Neutrophil (primary cell): ENCODE data around the gene ASB1.

Experiments
- H3K27ac ChIP-seq: fragments of 200-600 bp; sonication (generic); 2 replicates; pipeline ENCODE4 v1.5.1; 2016; ENCODE audit warnings: mild to moderate bottlenecking, moderate library complexity
- H3K27me3 ChIP-seq: fragments of 200-600 bp; sonication (generic); 2 replicates; pipeline ENCODE4 v1.6.0; 2016; ENCODE audit warnings: mild to moderate bottlenecking
- H3K36me3 ChIP-seq: fragments of 200-600 bp; sonication (generic); 2 replicates; pipeline ENCODE4 v1.5.1; 2017
- H3K4me1 ChIP-seq, 2 experiments: fragments of 200-600 bp in 1 of 2; sonication (generic) in 1 of 2; 1 replicate in 1 of 2; 2 replicates in 1 of 2; pipeline versions ENCODE4 v1.5.1 to v1.6.1; 2013 to 2016; ENCODE audit warnings: low read depth in 1 of 2, low read length in 1 of 2, mild to moderate bottlenecking in 1 of 2, moderate library complexity in 1 of 2; ENCODE audit not compliant: control insufficient read depth in 1 of 2, insufficient read depth in 1 of 2
- H3K4me3 ChIP-seq, 2 experiments: fragments of 200-600 bp in 1 of 2; sonication (generic) in 1 of 2; 1 replicate in 1 of 2; 2 replicates in 1 of 2; pipeline ENCODE4 v1.5.1; 2013 to 2016; ENCODE audit warnings: low read depth in 1 of 2, low read length in 1 of 2, mild to moderate bottlenecking in 1 of 2, moderate library complexity in 1 of 2
- H3K9me3 ChIP-seq: fragments of 200-600 bp; sonication (generic); 2 replicates; pipeline ENCODE4 v1.5.1; 2016
- TF ChIP-seq, protein P1 (sequence below): fragments of 200-600 bp; sonication (generic); IDR thresholded peaks from 2 replicates; pipeline ENCODE4 v1.5.1; 2016; ENCODE audit warnings: antibody characterized with exemption

Gene ASB1

DNA sequence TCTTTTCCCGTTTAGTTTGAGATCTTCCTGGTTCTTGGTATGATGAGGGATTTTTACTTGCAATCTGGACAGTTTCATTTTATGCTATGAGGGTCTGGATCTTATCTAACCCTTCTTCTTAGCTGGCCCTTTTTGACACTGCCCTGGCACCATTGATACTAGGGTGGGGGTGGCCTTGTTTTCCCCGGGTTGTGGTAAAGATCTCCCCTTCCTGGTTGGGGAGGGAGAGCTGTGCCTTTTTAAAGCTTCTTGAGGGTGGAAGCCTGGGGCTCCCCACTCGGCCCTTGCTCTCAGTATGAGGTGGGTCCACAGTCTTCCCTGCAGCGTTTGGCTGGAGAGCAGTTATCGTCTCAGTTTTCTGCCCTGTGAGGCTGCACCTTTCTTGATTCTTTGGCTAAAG, 66.1 kb downstream of the ASB1 start:
- Histone ChIP-seq H3K27ac (no peak overlapping the region), H3K4me1 (no peaks in the 10 kb centered on the region), H3K4me3 (no peak overlapping the region), H3K9me3 (no peaks in the 10 kb centered on the region), H3K27me3 (peaks cover 10% of the 10 kb centered on the region), H3K36me3 (no peaks in the 10 kb centered on the region)
- TF ChIP-seq, protein P1, sequence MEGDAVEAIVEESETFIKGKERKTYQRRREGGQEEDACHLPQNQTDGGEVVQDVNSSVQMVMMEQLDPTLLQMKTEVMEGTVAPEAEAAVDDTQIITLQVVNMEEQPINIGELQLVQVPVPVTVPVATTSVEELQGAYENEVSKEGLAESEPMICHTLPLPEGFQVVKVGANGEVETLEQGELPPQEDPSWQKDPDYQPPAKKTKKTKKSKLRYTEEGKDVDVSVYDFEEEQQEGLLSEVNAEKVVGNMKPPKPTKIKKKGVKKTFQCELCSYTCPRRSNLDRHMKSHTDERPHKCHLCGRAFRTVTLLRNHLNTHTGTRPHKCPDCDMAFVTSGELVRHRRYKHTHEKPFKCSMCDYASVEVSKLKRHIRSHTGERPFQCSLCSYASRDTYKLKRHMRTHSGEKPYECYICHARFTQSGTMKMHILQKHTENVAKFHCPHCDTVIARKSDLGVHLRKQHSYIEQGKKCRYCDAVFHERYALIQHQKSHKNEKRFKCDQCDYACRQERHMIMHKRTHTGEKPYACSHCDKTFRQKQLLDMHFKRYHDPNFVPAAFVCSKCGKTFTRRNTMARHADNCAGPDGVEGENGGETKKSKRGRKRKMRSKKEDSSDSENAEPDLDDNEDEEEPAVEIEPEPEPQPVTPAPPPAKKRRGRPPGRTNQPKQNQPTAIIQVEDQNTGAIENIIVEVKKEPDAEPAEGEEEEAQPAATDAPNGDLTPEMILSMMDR: no peak

DNA sequence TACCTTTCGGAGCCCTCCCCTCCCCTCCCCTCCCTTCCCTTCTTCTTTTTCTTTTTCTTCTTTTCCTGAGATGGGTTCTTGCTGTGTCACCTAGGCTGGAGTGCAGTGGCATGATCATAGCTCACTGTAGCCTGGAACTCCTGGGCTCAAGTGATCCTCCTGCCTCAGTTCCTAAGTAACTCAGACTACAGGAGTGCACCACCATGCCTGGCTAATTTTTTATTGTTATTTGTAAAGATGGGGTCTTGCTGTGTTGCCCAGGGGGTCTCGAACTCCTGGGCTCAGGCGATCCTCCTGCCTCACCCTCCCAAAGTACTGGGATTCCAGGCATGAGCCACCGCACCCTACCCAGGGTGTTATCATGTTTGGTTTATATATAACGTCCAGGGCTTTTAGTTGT, 66.7 kb downstream of the ASB1 start:
- no peak overlapping the region for H3K4me3 ChIP-seq
- no peaks in the 10 kb centered on the region for H3K36me3 ChIP-seq
- H3K27ac ChIP-seq: no peak overlapping the region
- no peaks in the 10 kb centered on the region for H3K9me3 ChIP-seq
- TF ChIP-seq, protein P1: no peak
- peaks cover 10% of the 10 kb centered on the region for H3K27me3 ChIP-seq
- H3K4me1 ChIP-seq: no peaks in the 10 kb centered on the region

DNA sequence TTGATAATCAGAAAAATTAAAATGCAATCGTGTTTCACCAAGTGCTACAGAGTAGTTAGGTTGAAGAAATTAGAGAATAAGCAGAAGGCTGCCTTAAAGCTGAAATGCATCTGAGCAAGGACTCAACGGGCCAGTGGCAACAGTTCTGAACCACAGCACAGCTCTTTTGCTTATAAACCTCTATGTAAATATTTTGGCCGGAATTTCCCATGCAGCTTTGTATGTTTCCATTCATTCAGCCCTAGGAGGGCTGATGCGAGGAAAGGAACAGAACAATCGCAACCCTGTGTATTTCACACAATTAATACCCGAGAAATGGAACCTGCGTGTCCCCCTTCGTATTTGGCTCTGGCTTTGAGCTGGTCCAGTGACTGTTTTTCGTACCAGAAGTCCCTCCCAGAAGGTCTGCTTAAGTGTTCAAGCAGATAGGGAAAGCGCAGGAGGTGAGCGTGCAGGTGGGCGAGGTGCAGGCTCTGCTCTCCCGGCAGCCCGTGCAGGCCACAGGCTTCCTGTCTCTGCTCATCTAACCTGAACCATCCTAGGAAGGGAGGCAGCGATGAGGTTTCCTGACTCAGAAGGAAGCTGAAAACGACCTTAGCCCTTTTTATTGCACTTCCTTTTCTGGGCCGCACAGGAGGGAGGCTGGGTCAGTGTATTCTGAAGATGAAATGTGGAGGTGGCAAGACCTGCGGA, 67.3 kb downstream of the ASB1 start:
- Histone ChIP-seq H3K27me3 (peaks cover 10% of the 10 kb centered on the region), H3K4me3 (no peak overlapping the region), H3K36me3 (no peaks in the 10 kb centered on the region), H3K9me3 (no peaks in the 10 kb centered on the region), H3K4me1 (no peaks in the 10 kb centered on the region), H3K27ac (no peak overlapping the region)
- TF ChIP-seq, protein P1: no peak

DNA sequence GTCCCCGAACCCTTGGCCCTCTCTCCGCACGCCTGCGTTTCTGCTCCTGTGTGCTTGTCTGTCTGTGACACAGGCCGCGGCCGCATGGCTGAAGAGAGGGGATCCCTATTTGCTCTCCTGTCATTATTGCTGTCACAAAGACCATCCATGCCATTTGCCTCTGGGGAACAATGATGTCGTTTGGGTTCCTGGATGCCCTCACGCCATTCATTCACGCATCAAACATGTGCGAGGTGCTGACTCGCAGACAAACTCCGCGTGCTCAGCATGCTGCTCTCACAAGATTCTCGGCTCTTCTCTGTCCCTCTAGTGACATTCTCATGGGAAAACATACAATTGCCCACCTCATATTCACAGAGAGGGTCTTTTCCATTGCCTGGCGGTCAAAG, 67.8 kb downstream of the ASB1 start:
- Histone ChIP-seq H3K4me3 (no peak overlapping the region), H3K9me3 (no peaks in the 10 kb centered on the region), H3K4me1 (no peaks in the 10 kb centered on the region), H3K27me3 (peaks cover 10% of the 10 kb centered on the region), H3K27ac (no peak overlapping the region), H3K36me3 (no peaks in the 10 kb centered on the region)
- TF ChIP-seq, protein P1: no peak

DNA sequence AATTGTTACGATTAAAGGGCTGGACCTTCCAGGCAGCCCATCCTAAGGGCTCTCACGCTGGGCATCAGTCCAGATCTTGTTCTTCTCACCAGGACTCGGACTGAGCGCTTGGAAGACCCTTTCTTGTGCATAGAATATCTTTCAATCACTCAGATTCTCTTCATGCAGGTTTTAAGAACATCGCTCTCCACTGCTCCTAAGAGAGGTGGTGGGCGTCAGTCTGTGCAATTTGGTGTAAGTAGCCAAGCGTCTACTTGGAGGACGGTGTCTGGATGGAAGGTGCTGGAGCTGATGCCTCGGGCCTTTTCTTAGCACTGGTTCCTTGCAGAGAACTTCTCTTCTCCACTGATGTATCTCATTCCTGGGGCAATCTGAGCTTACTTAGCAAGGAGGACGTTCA, 68.7 kb downstream of the ASB1 start:
- H3K27ac ChIP-seq: no peak overlapping the region
- TF ChIP-seq, protein P1: no peak
- H3K27me3 ChIP-seq: peaks cover 10% of the 10 kb centered on the region
- no peak overlapping the region for H3K4me3 ChIP-seq
- H3K36me3 ChIP-seq: no peaks in the 10 kb centered on the region
- H3K9me3 ChIP-seq: no peaks in the 10 kb centered on the region
- H3K4me1 ChIP-seq: no peaks in the 10 kb centered on the region
